Jurkat, Clone E6-1 (cell line): Measurements from ENCODE around the gene CETP. TPM values are rescaled to one million over a fixed set of nuclear protein-coding genes. Genes with fewer than 3 reads are reported as not detected.
A peak's percentile ranks its signal among the peaks of the same experiment; 100 is the strongest.

ENCODE experiments used
- DNase-seq: peaks from one replicate; pipeline ENCODE4 v3.0.0-alpha.2; 2011; ENCODE audit warnings: low read depth, low spot score
- H3K4me3 ChIP-seq: 2 replicates; pipeline ENCODE4 v1.5.1; 2011; ENCODE audit warnings: mild to moderate bottlenecking, low read length, control low read depth, moderate library complexity
- polyA plus RNA-seq: library from polyadenylated mRNA; unstranded; fragments of >200 nt; gene quantifications from one replicate; pipeline ENCODE4 v1.2.1, GENCODE V29; 2012; ENCODE audit warnings: missing spikeins; ENCODE audit not compliant: insufficient read length, insufficient read depth

CETP gene, protein sequence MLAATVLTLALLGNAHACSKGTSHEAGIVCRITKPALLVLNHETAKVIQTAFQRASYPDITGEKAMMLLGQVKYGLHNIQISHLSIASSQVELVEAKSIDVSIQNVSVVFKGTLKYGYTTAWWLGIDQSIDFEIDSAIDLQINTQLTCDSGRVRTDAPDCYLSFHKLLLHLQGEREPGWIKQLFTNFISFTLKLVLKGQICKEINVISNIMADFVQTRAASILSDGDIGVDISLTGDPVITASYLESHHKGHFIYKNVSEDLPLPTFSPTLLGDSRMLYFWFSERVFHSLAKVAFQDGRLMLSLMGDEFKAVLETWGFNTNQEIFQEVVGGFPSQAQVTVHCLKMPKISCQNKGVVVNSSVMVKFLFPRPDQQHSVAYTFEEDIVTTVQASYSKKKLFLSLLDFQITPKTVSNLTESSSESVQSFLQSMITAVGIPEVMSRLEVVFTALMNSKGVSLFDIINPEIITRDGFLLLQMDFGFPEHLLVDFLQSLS
- polyA plus RNA-seq, result not detected

DNA sequence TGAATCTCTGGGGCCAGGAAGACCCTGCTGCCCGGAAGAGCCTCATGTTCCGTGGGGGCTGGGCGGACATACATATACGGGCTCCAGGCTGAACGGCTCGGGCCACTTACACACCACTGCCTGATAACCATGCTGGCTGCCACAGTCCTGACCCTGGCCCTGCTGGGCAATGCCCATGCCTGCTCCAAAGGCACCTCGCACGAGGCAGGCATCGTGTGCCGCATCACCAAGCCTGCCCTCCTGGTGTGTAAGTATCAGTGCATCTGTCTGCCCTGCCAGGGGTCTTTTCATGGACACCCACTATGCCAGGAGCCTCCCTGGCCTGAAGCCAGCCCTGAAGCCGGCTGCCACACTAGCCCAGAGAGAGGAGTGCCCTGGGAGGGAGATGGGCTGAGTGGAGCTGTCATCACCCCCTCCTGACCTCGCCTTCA lies at the start of gene CETP:
Gene CETP (plus strand): TSS at position 100 of the 431 bp plus-strand sequence. CDS start 30 bp downstream, at position 130.
- no peak within 1 kb of the TSS for H3K4me3 ChIP-seq
- no peak for DNase-seq

DNA sequence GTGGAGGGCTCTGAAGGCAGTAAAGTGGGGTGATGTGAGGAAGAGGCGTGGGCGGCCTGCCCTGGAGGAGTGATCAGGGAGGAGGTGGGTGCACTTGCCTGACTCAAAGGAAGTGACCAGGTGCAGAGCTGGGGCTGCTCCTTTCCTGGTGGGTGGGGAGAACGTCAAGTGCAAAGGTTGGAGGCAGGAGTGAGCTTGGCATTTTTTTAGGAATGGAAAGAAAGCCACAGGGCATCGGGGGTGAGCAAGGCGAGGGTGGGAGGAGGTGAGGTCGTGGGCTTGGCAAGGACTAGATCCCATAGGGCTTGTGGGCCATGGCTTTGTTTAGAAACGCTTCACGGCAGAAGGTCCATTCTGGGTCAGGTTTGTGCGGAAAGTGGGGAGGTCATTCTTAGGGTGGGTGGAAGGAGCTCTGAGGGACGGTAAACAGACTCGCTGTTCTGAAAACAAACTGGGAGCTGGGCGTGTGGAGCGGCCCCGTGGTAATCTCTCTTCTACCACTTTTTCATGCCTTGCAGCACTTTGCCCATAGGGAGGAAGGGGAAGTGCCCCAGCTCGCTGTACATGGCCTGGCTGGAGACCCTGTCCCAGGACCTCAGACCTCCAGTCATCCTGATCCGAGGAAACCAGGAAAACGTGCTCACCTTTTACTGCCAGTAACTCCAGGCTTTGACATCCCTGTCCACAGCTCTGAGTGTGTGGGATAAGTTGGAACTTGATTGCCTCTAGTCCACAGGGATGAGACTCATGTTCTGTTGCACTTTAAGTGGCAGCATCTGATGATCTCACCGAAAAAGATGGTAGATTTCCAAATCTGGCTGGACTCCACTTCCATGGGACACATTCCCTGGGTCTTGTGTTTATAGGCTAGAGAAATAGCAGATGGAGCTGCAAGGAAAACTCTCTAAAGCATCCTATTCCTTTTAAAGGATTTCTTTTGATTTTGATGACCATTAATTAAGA lies 48.7 kb upstream of the CETP start:
- H3K4me3 ChIP-seq, result no peak overlapping the region
- no peak for DNase-seq

GRCh38 chr16:56914896-56915295 lies 46.9 kb upstream of the CETP start:
- no peak overlapping the region for H3K4me3 ChIP-seq
- DNase-seq, result no peak

GRCh38 chr16:56915336-56916119 lies 46.2 kb upstream of the CETP start:
- DNase-seq, result no peak
- H3K4me3 ChIP-seq, result no peak overlapping the region

DNA sequence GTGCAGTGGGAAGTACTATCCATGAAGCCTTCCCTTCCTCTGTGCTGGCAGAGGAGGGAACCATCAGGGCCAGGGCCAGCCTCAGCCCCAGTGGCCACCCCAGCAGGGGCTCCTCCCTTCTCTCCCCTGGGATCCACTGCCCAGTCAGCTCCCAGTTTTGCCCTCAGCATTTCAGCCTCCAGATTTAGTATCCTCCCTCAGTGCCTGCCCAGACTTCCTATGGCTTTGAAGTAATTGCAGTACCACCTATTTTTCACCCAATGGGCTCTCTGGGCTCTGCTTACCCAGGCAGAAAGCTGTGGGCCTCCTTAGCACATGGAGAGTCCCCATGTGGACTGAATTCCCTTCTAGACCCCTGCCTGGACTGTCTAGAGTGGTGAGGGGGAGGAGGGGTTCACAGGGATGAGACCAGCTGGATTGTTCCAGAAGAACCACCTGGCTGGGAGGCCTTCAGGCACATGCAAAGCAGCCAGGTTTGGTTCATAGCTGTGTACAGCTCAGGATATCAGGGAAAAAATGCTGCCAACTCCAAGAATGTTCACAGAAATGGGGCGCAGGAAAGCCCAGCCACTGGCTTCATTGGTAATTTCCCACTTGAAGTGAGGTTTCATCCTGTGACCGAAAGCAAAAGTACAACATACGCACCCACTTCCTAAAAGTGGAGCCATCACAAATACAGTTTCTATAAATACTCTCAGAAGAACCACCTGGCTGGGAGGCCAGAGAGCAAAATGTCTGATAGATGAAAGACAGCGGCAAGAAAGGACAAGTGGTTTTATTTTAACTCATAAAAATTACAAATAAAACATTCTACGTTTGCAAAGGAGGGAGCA lies 45.0 kb upstream of the CETP start:
- peak; percentile 47 for DNase-seq

DNA sequence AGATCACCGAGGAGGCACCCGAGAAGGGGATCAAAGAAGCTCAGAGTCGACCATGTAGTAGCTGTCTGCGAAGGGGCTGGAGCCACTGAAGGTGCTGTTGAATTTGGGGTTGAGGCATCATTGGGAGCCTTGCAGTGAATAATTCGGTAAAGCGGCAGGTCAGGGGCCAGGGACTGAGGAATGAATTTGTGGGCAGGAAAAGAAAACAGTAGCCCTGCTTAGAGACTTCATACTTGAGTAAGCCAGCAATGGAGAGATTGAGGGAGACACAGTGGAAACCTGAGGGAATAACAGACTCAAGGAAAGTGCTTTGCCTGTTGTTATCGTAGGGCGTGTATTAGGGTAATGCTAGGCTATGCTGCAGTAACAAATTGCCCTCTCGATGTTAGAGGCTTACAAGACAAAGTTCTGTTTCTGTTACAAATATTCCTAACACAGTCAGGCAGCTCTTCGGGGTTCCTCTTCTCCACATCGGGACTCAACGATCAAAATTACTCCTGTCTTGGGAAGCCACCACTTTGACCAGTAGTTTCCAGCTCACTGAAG lies 43.2 kb upstream of the CETP start:
- no peak for DNase-seq
- H3K4me3 ChIP-seq, result no peak overlapping the region

More for the DNA sequence above, 45.0 kb upstream of the CETP start:
- no peak overlapping the region for H3K4me3 ChIP-seq

GRCh38 chr16:56919099-56919800 lies 42.5 kb upstream of the CETP start:
- no peak overlapping the region for H3K4me3 ChIP-seq
- no peak for DNase-seq

DNA sequence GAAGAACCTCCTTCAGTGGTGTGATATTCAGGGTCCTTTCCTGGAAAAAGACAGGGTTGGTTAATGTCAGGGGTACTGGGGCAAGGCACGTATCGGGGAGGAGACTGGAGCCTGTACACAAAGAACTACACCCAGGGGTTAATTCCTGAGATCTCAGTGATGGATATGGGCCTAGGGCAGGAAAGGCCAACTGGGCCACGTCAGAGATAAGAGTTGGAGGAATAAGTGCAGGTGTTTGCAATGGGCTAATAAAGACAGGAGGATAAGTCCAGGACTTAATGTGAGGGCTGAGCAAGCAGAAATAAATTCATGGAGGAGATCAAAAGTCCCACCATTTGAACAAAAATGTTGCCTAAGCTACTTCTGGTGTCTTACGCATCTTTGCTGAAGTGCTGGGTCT lies 40.2 kb upstream of the CETP start:
- DNase-seq, result no peak
- no peak overlapping the region for H3K4me3 ChIP-seq

DNA sequence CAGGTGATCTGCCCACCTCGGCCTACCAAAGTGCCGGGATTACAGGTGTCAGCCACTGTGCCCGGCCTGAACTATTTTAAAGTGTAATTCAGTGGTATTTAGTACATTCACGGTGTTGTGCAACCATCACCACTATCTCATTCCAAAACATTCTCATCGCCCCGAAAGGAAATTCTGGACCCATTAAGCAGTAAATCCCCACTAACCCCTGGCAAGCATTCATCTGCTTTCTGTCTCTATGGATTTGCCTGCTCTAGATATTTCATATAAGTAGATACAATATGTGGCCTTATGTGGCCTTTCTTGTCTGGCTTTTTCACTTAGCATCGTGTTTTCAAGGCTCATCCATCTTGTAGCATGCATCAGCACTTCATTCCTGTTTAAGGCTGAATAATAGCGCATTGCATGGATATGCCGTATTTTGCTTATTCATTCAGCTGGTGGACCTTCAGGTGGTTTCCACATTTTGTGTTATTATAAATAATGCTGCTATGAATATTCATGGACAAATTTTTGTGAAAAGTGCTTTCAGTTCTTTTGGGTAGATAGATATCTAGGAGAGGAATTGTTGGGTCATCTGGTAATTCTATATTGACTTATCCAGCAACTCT lies 38.2 kb upstream of the CETP start:
- DNase-seq, result no peak
- no peak overlapping the region for H3K4me3 ChIP-seq

- no peak overlapping the region for H3K4me3 ChIP-seq
- peak; percentile 83 for DNase-seq
Observed at GRCh38 chr16:56927471-56927870, 34.3 kb upstream of the CETP start.

DNA sequence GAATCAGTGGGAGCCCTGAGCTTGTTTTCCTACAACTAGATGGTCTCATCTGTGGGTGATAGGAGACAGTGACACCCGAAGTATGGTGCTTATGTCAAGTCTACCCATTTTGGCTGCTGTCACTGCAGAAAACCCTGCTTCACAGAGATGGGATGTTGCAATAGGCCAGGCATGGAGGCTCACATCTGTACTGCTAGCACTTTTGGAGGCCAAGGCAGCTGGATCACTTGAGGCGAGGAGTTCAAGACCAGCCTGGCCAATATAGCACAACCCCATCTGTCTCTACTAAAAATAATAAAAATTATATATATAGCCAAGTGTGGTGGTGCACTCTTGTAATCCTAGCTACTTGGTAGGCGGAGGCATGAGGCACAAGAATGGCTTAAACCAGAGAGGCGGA lies 32.1 kb upstream of the CETP start:
- no peak for DNase-seq
- no peak overlapping the region for H3K4me3 ChIP-seq

DNA sequence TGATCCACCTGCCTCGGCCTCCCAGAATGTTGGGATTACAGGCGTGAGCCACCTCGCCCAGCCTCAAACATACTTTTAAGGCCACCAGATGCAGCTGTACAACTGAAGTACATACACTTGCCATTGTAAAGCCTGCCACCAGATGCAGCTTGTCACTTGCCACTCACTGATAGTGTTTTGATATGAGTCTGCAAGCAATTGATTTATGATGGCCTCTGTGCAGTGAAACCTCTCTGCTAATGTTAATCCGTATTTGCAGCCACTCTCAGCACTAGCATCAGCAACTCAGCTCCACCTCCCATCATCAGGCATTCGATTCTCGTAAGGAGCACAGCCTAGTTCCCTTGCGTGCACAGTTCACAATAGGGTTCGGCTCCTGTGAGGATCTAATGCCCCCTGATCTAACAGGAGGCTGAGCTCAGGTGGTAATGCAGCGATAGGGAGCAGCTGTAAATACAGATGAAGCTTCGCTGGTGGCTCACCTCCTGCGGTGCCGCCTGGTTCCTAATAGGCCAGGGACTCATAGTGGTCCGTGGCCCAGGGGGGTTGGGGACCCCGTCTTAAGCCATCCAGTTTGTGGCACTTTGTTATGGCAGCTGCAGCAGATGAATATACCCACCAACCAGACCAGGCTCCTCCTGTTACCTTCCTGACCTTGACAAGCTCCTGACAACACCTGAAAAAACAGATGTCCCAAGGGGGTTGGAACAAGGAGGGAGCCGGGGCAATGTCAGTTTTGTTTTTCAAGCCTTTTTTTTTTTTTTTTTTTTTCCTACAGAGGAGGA lies 31.1 kb upstream of the CETP start:
- no peak overlapping the region; the same call in 1 of the 2 replicates for H3K4me3 ChIP-seq
- DNase-seq, result no peak

- DNase-seq, result no peak
- peak overlapping the region; percentile 95 for H3K4me3 ChIP-seq
Observed at GRCh38 chr16:56931271-56931891, 30.4 kb upstream of the CETP start.

DNA sequence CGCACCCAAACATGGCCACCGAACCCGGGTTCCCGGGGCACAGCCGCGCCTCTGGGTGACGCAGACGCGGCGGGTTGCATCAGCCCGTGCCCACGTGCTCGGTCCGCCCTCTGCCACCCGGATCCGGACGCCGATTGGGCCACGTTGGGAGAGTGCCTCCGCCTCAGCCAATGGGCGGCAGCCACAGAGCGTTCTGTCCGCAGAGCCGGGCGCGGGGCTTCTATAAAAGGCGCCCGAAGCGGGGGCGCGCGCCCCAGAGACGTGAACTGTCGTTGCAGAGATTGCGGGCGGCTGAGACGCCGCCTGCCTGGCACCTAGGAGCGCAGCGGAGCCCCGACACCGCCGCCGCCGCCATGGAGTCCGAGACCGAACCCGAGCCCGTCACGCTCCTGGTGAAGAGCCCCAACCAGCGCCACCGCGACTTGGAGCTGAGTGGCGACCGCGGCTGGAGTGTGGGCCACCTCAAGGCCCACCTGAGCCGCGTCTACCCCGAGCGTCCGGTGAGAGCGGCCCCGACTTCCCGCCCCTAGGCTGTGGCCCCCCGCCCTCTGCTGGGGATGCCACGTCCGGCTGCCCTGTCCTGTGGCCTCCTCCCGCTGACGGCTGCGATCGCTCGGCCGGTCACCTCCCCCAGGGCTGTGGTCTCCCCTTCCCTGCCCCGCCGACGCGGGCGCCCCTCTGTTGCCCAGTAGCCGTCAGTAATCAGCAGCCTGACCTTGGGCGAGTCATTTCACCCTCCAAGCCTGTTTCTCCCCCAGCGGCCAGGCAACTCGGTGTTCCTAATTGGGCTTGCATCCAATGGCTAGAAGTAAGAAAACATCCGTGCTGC lies 29.6 kb upstream of the CETP start, which contains the start of gene HERPUD1:
Gene HERPUD1 (plus strand): TSS at position 251 of the 829 bp plus-strand sequence. CDS start 103 bp downstream, at position 354.
- peak within 1 kb of the TSS; percentile 95 for H3K4me3 ChIP-seq
- DNase-seq, result peak; percentile 96
